Activated naive CD4-positive, alpha-beta T cell (primary cell): ENCODE measurements around the gene IMMT.

Experiments used
- DNase-seq, 4 experiments: peaks; one replicate each; lab custom pipeline; 2025; lab: John Stamatoyannopoulos, UW

Gene IMMT

GRCh38 chr2:86226070-86226469, 30.8 kb upstream of the IMMT start:
- no peak for DNase-seq

- peak in 2 of 4 experiments; percentile 13 to 47 for DNase-seq
Observed at GRCh38 chr2:86225581-86225980, 30.3 kb upstream of the IMMT start.

GRCh38 chr2:86224645-86225355, 29.5 kb upstream of the IMMT start:
- no peak for DNase-seq

- DNase-seq: no peak
Observed at GRCh38 chr2:86223927-86224560, 28.8 kb upstream of the IMMT start.

GRCh38 chr2:86223140-86223926, 28.1 kb upstream of the IMMT start:
- no peak for DNase-seq

- DNase-seq: peak in 2 of 4 experiments; percentile 3 to 6
Observed at GRCh38 chr2:86221066-86221684, 25.9 kb upstream of the IMMT start.

GRCh38 chr2:86219896-86220295, 24.6 kb upstream of the IMMT start:
- no peak for DNase-seq

GRCh38 chr2:86218124-86218523, 22.9 kb upstream of the IMMT start:
- DNase-seq: no peak

GRCh38 chr2:86216575-86217555, 21.6 kb upstream of the IMMT start:
- no peak for DNase-seq

GRCh38 chr2:86214503-86214832, 19.2 kb upstream of the IMMT start:
- no peak for DNase-seq

GRCh38 chr2:86213699-86214502, 18.6 kb upstream of the IMMT start:
- no peak for DNase-seq

- no peak for DNase-seq
Observed at GRCh38 chr2:86213056-86213455, 17.8 kb upstream of the IMMT start.

GRCh38 chr2:86211796-86212188, 16.5 kb upstream of the IMMT start:
- DNase-seq: no peak

GRCh38 chr2:86211033-86211795, 16.0 kb upstream of the IMMT start:
- DNase-seq: no peak

GRCh38 chr2:86204458-86204857, 9.2 kb upstream of the IMMT start:
- DNase-seq: no peak

GRCh38 chr2:86203614-86204013, 8.4 kb upstream of the IMMT start:
- DNase-seq: no peak

- no peak for DNase-seq
Observed at GRCh38 chr2:86202702-86203101, 7.4 kb upstream of the IMMT start.

- DNase-seq: no peak
Observed at GRCh38 chr2:86202336-86202692, 7.1 kb upstream of the IMMT start.

- DNase-seq: no peak
Observed at GRCh38 chr2:86201671-86202335, 6.5 kb upstream of the IMMT start.
